Measurements from ENCODE around the gene GPRIN2.

The GPRIN2 gene

GRCh38 chr10:46538717-46539426, 17.6 kb downstream of the GPRIN2 start:
- no peak overlapping the region for H3K4me3 ChIP-seq (replicated peaks; ENCODE audit: insufficient read depth, low read length)
- H3K27ac ChIP-seq (replicated peaks), result no peak overlapping the region
- peaks cover 10% of the 10 kb centered on the region for H3K27me3 ChIP-seq (ENCODE audit: insufficient read depth, poor library complexity, severe bottlenecking)
- TF ChIP-seq CTCF (IDR thresholded peaks at IDR 0.05; ENCODE audit: insufficient read depth, low read length) (no peak), POLR2AphosphoS5 (IDR thresholded peaks at IDR 0.05; ENCODE audit: low read depth) (no peak), GABPA (IDR thresholded peaks at IDR 0.05; ENCODE audit: low read depth) (no peak), REST (IDR thresholded peaks at IDR 0.05; ENCODE audit: insufficient replicate concordance, low read depth) (no peak)
- no peak for DNase-seq (ENCODE audit: low read depth in 1 of 2, low spot score in 1 of 2)

GRCh38 chr10:46538155-46538554, 18.3 kb downstream of the GPRIN2 start:
- DNase-seq (ENCODE audit: low read depth in 1 of 2, low spot score in 1 of 2), result no peak
- Histone ChIP-seq H3K4me3 (replicated peaks; ENCODE audit: insufficient read depth, low read length) (no peak overlapping the region), H3K27me3 (ENCODE audit: insufficient read depth, poor library complexity, severe bottlenecking) (peaks cover 10% of the 10 kb centered on the region), H3K27ac (replicated peaks) (no peak overlapping the region)
- TF ChIP-seq CTCF (IDR thresholded peaks at IDR 0.05; ENCODE audit: insufficient read depth, low read length) (no peak), SPI1 (IDR thresholded peaks at IDR 0.05; ENCODE audit: borderline replicate concordance, low read depth) (no peak), GABPA (IDR thresholded peaks at IDR 0.05; ENCODE audit: low read depth) (no peak), REST (IDR thresholded peaks at IDR 0.05; ENCODE audit: insufficient replicate concordance, low read depth) (no peak), POLR2AphosphoS5 (IDR thresholded peaks at IDR 0.05; ENCODE audit: low read depth) (no peak)

- no peak for TF ChIP-seq CTCF (IDR thresholded peaks at IDR 0.05; ENCODE audit: insufficient read depth, low read length)
- no peak for TF ChIP-seq SPI1 (IDR thresholded peaks at IDR 0.05; ENCODE audit: borderline replicate concordance, low read depth)
- TF ChIP-seq REST (IDR thresholded peaks at IDR 0.05; ENCODE audit: insufficient replicate concordance, low read depth), result no peak
- TF ChIP-seq GABPA (IDR thresholded peaks at IDR 0.05; ENCODE audit: low read depth), result no peak
- no peak for TF ChIP-seq POLR2AphosphoS5 (IDR thresholded peaks at IDR 0.05; ENCODE audit: low read depth)
- H3K27me3 ChIP-seq (ENCODE audit: insufficient read depth, poor library complexity, severe bottlenecking), result peaks cover 10% of the 10 kb centered on the region
- no peak for DNase-seq (ENCODE audit: low read depth in 1 of 2, low spot score in 1 of 2)
- no peak overlapping the region for H3K27ac ChIP-seq (replicated peaks)
- no peak overlapping the region for H3K4me3 ChIP-seq (replicated peaks; ENCODE audit: insufficient read depth, low read length)
These were observed 19.1 kb downstream of the GPRIN2 start for GRCh38 chr10:46537309-46537708.

All from HL-60 (cell line).